K562 (cell line): ENCODE data around the gene LMNA. TPM values are rescaled to one million over a fixed set of nuclear protein-coding genes. Genes with fewer than 3 reads are reported as not detected.

Source experiments
- ATAC-seq: fragments of 200-7000 bp; cut with Tn5 transposase; 3 replicates; pipeline ENCODE4 v1.9.1; 2020; ENCODE audit warnings: moderate library complexity
- BruUV-seq: library from RNA; stranded (reverse); fragments of 400-500 nt; replicated peaks from 2 replicates; lab custom pipeline; 2021; lab: Mats Ljungman, UMichigan
- CTCF ChIA-PET: fragments of 300-600 bp; formaldehyde crosslinking; extraction: SDS; loops from one replicate; lab custom pipeline; 2021; ENCODE audit warnings: low intra/inter-chr PET ratio; lab: Yijun Ruan, JAX
- POLR2A ChIA-PET: fragments of 300-600, 350-650 bp; sonication (Branson Sonifier 250); formaldehyde crosslinking; extraction: SDS; loops from one replicate; lab custom pipeline; 2021; ENCODE audit warnings: antibody characterized with exemption, inconsistent platforms; lab: Yijun Ruan, JAX
- DNase-seq, 4 experiments: peaks; one replicate each; pipeline versions ENCODE4 v3.0.0 to v3.0.0-alpha.2; 2011 to 2018; ENCODE audit warnings: low spot score in 3 of 4, mixed read lengths in 3 of 4; ENCODE audit errors: extremely low read depth in 1 of 4
- FAIRE-seq: peaks from 2 replicates; lab custom pipeline; 2011; peaks lifted over from hg19 to GRCh38; lab: Jason Lieb, UNC
- H2AFZ ChIP-seq: 2 replicates; pipeline ENCODE4 v1.6.0; 2011; ENCODE audit warnings: low read depth, low read length, control low read depth, inconsistent platforms
- H3K27ac ChIP-seq: fragments of 200-600 bp; 3 replicates; pipeline ENCODE4 v1.8.0; 2011; ENCODE audit warnings: low read depth, mild to moderate bottlenecking, control low read depth, inconsistent platforms, low read length, moderate library complexity, mixed read lengths; ENCODE audit errors: extremely low read depth
- H3K27me3 ChIP-seq, 2 experiments: fragments of 300-600 bp in 1 of 2; 2 replicates in 1 of 2; 3 replicates in 1 of 2; pipeline versions ENCODE4 v1.6.0 to v1.8.0; 2011; ENCODE audit warnings: inconsistent platforms in 2 of 2, low read length in 2 of 2, mild to moderate bottlenecking in 1 of 2, mixed read lengths in 1 of 2, moderate library complexity in 1 of 2; ENCODE audit not compliant: control insufficient read depth in 2 of 2, insufficient read depth in 2 of 2
- H3K36me3 ChIP-seq: fragments of 300-600 bp; 3 replicates; pipeline ENCODE4 v1.8.0; 2011; ENCODE audit warnings: mild to moderate bottlenecking, low read length, inconsistent platforms; ENCODE audit not compliant: control insufficient read depth, insufficient read depth
- H3K4me1 ChIP-seq, 2 experiments: fragments of 200-600 bp in 1 of 2; replicated peaks in 1 of 2; 2 replicates in 1 of 2; 3 replicates in 1 of 2; pipeline versions ENCODE4 v1.5.1 to v1.8.0; 2011; ENCODE audit warnings: inconsistent platforms in 2 of 2, low read length in 2 of 2, mild to moderate bottlenecking in 1 of 2, mixed read lengths in 1 of 2, moderate library complexity in 1 of 2; ENCODE audit not compliant: control insufficient read depth in 2 of 2, insufficient read depth in 2 of 2
- H3K4me2 ChIP-seq: 2 replicates; pipeline ENCODE4 v1.6.1; 2011; ENCODE audit warnings: low read length, control low read depth, inconsistent platforms, mixed read lengths; ENCODE audit not compliant: insufficient read depth
- H3K4me3 ChIP-seq: fragments of 200-600 bp; sonication (generic), shearing (Covaris generic); 2 replicates; pipeline ENCODE4 v1.5.1; 2016; ENCODE audit warnings: control low read depth, inconsistent platforms
- H3K79me2 ChIP-seq: fragments of 200-600 bp; 3 replicates; pipeline ENCODE4 v1.8.0; 2011; ENCODE audit warnings: low read length, inconsistent platforms; ENCODE audit not compliant: control insufficient read depth, insufficient read depth
- H3K9ac ChIP-seq, 2 experiments: 2 replicates each; pipeline versions ENCODE4 v1.6.0 to v1.6.1; 2011; ENCODE audit warnings: low read depth in 2 of 2, low read length in 2 of 2, control low read depth in 1 of 2, inconsistent platforms in 1 of 2, mild to moderate bottlenecking in 1 of 2, mixed read lengths in 1 of 2; ENCODE audit not compliant: insufficient read depth in 1 of 2
- H3K9me1 ChIP-seq: one replicate; pipeline ENCODE4 v1.6.0; 2011; ENCODE audit warnings: inconsistent platforms, mild to moderate bottlenecking, low read length, moderate library complexity; ENCODE audit not compliant: control insufficient read depth, insufficient read depth
- H3K9me3 ChIP-seq: replicated peaks from 2 replicates; pipeline ENCODE4 v1.5.1; 2011; ENCODE audit warnings: low read depth, low read length, inconsistent platforms; ENCODE audit not compliant: control insufficient read depth, insufficient read depth
- H4K20me1 ChIP-seq: replicated peaks from 2 replicates; pipeline ENCODE4 v1.6.1; 2011; ENCODE audit warnings: low read length, inconsistent platforms, mixed read lengths; ENCODE audit not compliant: control insufficient read depth, insufficient read depth
- CCAR2 ChIP-seq: fragments of 200-400 bp; formaldehyde crosslinking; IDR thresholded peaks from 2 replicates; pipeline ENCODE4 v1.6.1; 2017; ENCODE audit warnings: mild to moderate bottlenecking, low read depth, low read length
- DACH1 ChIP-seq: fragments of 450-650 bp; IDR thresholded peaks from 2 replicates; pipeline ENCODE4 v1.6.1; 2018; ENCODE audit not compliant: partially characterized antibody
- GATA2 ChIP-seq: sonication (generic); formaldehyde crosslinking; IDR thresholded peaks from 2 replicates; pipeline ENCODE4 v1.4.0; 2020; ENCODE audit warnings: mild to moderate bottlenecking, missing genetic modification reagents
- MTA2 ChIP-seq: fragments of 450-650 bp; IDR thresholded peaks from 2 replicates; pipeline ENCODE4 v1.6.1; 2016; ENCODE audit warnings: low read depth
- NCOA2 ChIP-seq, 2 experiments: fragments of 450-650 bp; IDR thresholded peaks; 2 replicates each; pipeline ENCODE4 v1.6.1; 2018; ENCODE audit warnings: mild to moderate bottlenecking in 2 of 2, moderate library complexity in 1 of 2; ENCODE audit not compliant: partially characterized antibody in 2 of 2
- NR2F6 ChIP-seq: fragments of 450-650 bp; formaldehyde crosslinking; IDR thresholded peaks from 2 replicates; pipeline ENCODE4 v1.4.0; 2020; ENCODE audit warnings: mild to moderate bottlenecking
- POLR2AphosphoS2 ChIP-seq: IDR thresholded peaks from 2 replicates; pipeline ENCODE4 v1.6.1; 2012; ENCODE audit warnings: low read length, improper control_type of control experiment
- POLR2H ChIP-seq: IDR thresholded peaks from 2 replicates; pipeline ENCODE4 v1.6.1; 2016; ENCODE audit warnings: missing genetic modification characterization, low read depth, mild to moderate bottlenecking, control low read depth, missing compliant biosample characterization, moderate library complexity
- TRIM24 ChIP-seq, 2 experiments: fragments of 450-650 bp; IDR thresholded peaks; 2 replicates each; pipeline ENCODE4 v1.6.1; 2016
- UBTF ChIP-seq, 2 experiments: IDR thresholded peaks; 2 replicates each; pipeline ENCODE4 v1.6.1; 2012; ENCODE audit warnings: improper control_type of control experiment in 2 of 2, low read depth in 2 of 2, low read length in 2 of 2, borderline replicate concordance in 1 of 2
- ZNF133 ChIP-seq: fragments of 250-450 bp; sonication (Bioruptor Pico); IDR thresholded peaks from 2 replicates; pipeline ENCODE4 v1.4.0; 2020; ENCODE audit warnings: mild to moderate bottlenecking
- ZNF212 ChIP-seq: fragments of 450-650 bp; formaldehyde crosslinking; IDR thresholded peaks from 2 replicates; pipeline ENCODE4 v1.4.0; 2020; ENCODE audit warnings: mild to moderate bottlenecking
- ZNF507 ChIP-seq: conservative IDR thresholded peaks from 2 replicates; pipeline ENCODE4 v1.6.1; 2017; ENCODE audit warnings: missing genetic modification characterization, missing compliant biosample characterization
- ZNF584 ChIP-seq: fragments of 200-800 bp; sonication (Bioruptor generic); IDR thresholded peaks from 2 replicates; pipeline ENCODE4 v1.6.1; 2016; ENCODE audit warnings: low read depth, mild to moderate bottlenecking, missing genetic modification characterization, missing compliant biosample characterization
- ZNF655 ChIP-seq: fragments of 250-450 bp; sonication (Bioruptor Pico); IDR thresholded peaks from 2 replicates; pipeline ENCODE4 v1.5.0; 2021
- WGBS: fragments of 100-300 bp; shearing (Covaris generic); methylation state at CpG from one replicate; pipeline ENCODE4 v1.1.6; 2016; ENCODE audit warnings: low coverage, mixed read lengths; ENCODE audit not compliant: insufficient coverage; ENCODE audit errors: missing lambda C conversion rate; 5-methylcytosine and 5-hydroxymethylcytosine counted together
- in situ Hi-C: fragments of 300-500 bp; cut with MboI; formaldehyde crosslinking; loops from 4 replicates; pipeline ENCODE4 v1.15.0; 2018; ENCODE audit warnings: inconsistent platforms, mixed read lengths
- intact Hi-C: fragments of 100-400 bp; cut with micrococcal nuclease; formaldehyde crosslinking; loops from 2 replicates; pipeline ENCODE4 v1.14.2; 2022
- polyA plus RNA-seq, 8 experiments: library from polyadenylated mRNA; depleted of rRNA in 4 of 8; stranded (reverse) in 5 of 8; unstranded in 3 of 8; fragments of >200 nt; fragmentation: Nextera tagmentation in 2 of 8; fragmentation: Illumina TruSeq in 1 of 8; extraction: Ambion mirVana in 2 of 8; extraction: Trizol in 1 of 8; gene quantifications; 2 replicates each; pipeline versions ENCODE4 v1.2.1 to v1.2.3, GENCODE V29; 2011 to 2014; ENCODE audit warnings: inconsistent platforms in 1 of 8, missing spikeins in 1 of 8
- total RNA-seq, 7 experiments: library from RNA; depleted of rRNA in 6 of 7; stranded (reverse); fragments of >200 nt in 6 of 7; fragmentation: Illumina TruSeq in 2 of 7; extraction: Trizol in 2 of 7; gene quantifications; 2 replicates each; pipeline versions ENCODE4 v1.2.1 to v1.2.3, GENCODE V29; 2011 to 2021; ENCODE audit warnings: low replicate concordance in 1 of 7

LMNA gene
- total and polyA plus RNA-seq, 9 of the 15 experiments (the other 6 are each of a cell fraction or from before 2014, with no cell fraction given) = 1.00 to 347 (median 88.2) TPM

GRCh38 chr1:156154317-156154749 is 39.8 kb downstream of the LMNA start:
- no peak for DNase-seq
- BruUV-seq = no TSS peak
- ATAC-seq = peak; percentile 18; the same call in 2 of the 3 replicates
- no peaks in the 10 kb centered on the region for H3K79me2 ChIP-seq
- ChIA-PET CTCF (no interaction called here), POLR2A (interaction anchor here (0.8 to 3.1 kb wide), 3 partner anchors 10 to 45 kb away, joined by 3 to 15 read pairs (median 8); no protein-coding TSS in a partner anchor)
- H3K9me3 ChIP-seq = no peaks in the 10 kb centered on the region
- intact Hi-C loops (no loop called here), in situ Hi-C loops (no loop called here)
- H3K27ac ChIP-seq = no peak overlapping the region
- H2AFZ ChIP-seq = 0 out of 2 replicates have a peak overlapping the region, but pooled peaks have one; percentile 14
- H3K4me3 ChIP-seq = no peak overlapping the region
- H3K4me2 ChIP-seq = no peak overlapping the region
- 0 out of 2 replicates have a peak, but pooled peaks cover 6% of the 10 kb centered on the region for H4K20me1 ChIP-seq
- H3K27me3 ChIP-seq = peaks cover 3 to 8% of the 10 kb centered on the region in 2 experiments; a peak in 1 of 5 replicates
- TF ChIP-seq ZNF212 (CRISPR knock-in tag) (no peak), CCAR2 (no peak), POLR2H (tag) (no peak), TRIM24 (IDR thresholded peaks at IDR 0.05) (no peak), NR2F6 (CRISPR knock-in tag) (no peak), GATA2 (CRISPR knock-in tag) (no peak), ZNF133 (CRISPR knock-in tag) (no peak), NCOA2 (IDR thresholded peaks at IDR 0.05; ENCODE audit: partially characterized antibody in 2 of 2) (no peak), POLR2AphosphoS2 (no peak), ZNF584 (no peak), UBTF (IDR thresholded peaks at IDR 0.05; ENCODE audit: borderline replicate concordance in 1 of 2, low read depth in 2 of 2, low read length in 2 of 2) (no peak), DACH1 (no peak), ZNF507 (no peak), MTA2 (no peak), ZNF655 (CRISPR knock-in tag) (no peak)
- H3K9me1 ChIP-seq = no peaks in the 10 kb centered on the region
- FAIRE-seq = no peak
- H3K4me1 ChIP-seq = peaks cover 0 to 9% of the 10 kb centered on the region in 2 experiments; a peak in 3 of 5 replicates
- no peak overlapping the region for H3K9ac ChIP-seq
- no peaks in the 10 kb centered on the region for H3K36me3 ChIP-seq
- WGBS = 42% methylated on average over 11 of the region's 11 CpGs
